WTC11 (cell line): ENCODE results near the gene FUT8. TPM values are rescaled to one million over a fixed set of nuclear protein-coding genes. Genes with fewer than 3 reads are reported as not detected.

Source experiments
- FOXP1 ChIP-seq: sonication (generic); formaldehyde crosslinking; IDR thresholded peaks from 2 replicates; pipeline ENCODE4 v1.8.0; 2022; ENCODE audit warnings: missing genetic modification reagents, mild to moderate bottlenecking, moderate library complexity, borderline replicate concordance
- GABPB1 ChIP-seq: sonication (generic); formaldehyde crosslinking; IDR thresholded peaks from 2 replicates; pipeline ENCODE4 v1.8.1; 2023; ENCODE audit warnings: mild to moderate bottlenecking, missing genetic modification reagents
- JUN ChIP-seq: sonication (generic); formaldehyde crosslinking; IDR thresholded peaks from 2 replicates; pipeline ENCODE4 v1.8.0; 2023; ENCODE audit warnings: mild to moderate bottlenecking, missing genetic modification reagents
- NFE2L1 ChIP-seq: sonication (generic); formaldehyde crosslinking; IDR thresholded peaks from 2 replicates; pipeline ENCODE4 v1.8.1; 2023; ENCODE audit warnings: missing genetic modification reagents
- SP1 ChIP-seq: sonication (generic); formaldehyde crosslinking; conservative IDR thresholded peaks from 2 replicates; pipeline ENCODE4 v1.8.1; 2022; ENCODE audit warnings: missing genetic modification reagents
- STAT6 ChIP-seq: sonication (generic); formaldehyde crosslinking; conservative IDR thresholded peaks from 2 replicates; pipeline ENCODE4 v1.8.1; 2023; ENCODE audit warnings: mild to moderate bottlenecking, low read depth, missing genetic modification reagents, moderate library complexity
- TEAD1 ChIP-seq: sonication (generic); formaldehyde crosslinking; IDR thresholded peaks from 2 replicates; pipeline ENCODE4 v1.8.0; 2022; ENCODE audit warnings: mild to moderate bottlenecking, missing genetic modification reagents
- TP53 ChIP-seq: sonication (generic); formaldehyde crosslinking; IDR thresholded peaks from 2 replicates; pipeline ENCODE4 v1.8.1; 2023; ENCODE audit warnings: mild to moderate bottlenecking, missing genetic modification reagents
- ZNF232 ChIP-seq: sonication (generic); formaldehyde crosslinking; IDR thresholded peaks from 2 replicates; pipeline ENCODE4 v1.8.0; 2022; ENCODE audit warnings: mild to moderate bottlenecking, missing genetic modification reagents
- total RNA-seq: library from RNA; stranded (reverse); gene quantifications from 3 replicates; pipeline ENCODE4 v1.2.3, GENCODE V29; 2021
- TF ChIP-seq, protein P1 (sequence below): fragments of 250-450 bp; sonication (Bioruptor Pico); IDR thresholded peaks from 2 replicates; pipeline ENCODE4 v1.9.0; 2021; ENCODE audit warnings: mild to moderate bottlenecking, borderline replicate concordance
- TF ChIP-seq, protein P2 (sequence below): sonication (generic); formaldehyde crosslinking; IDR thresholded peaks from 2 replicates; pipeline ENCODE4 v1.8.1; 2023; ENCODE audit warnings: mild to moderate bottlenecking, missing genetic modification reagents, moderate library complexity
- TF ChIP-seq, protein P3 (sequence below): sonication (generic); formaldehyde crosslinking; IDR thresholded peaks from 2 replicates; pipeline ENCODE4 v1.8.0; 2022; ENCODE audit warnings: mild to moderate bottlenecking, missing genetic modification reagents
- TF ChIP-seq, protein P4 (sequence below): sonication (generic); formaldehyde crosslinking; IDR thresholded peaks from 2 replicates; pipeline ENCODE4 v1.8.1; 2023; ENCODE audit warnings: mild to moderate bottlenecking, missing genetic modification reagents, borderline replicate concordance

Gene FUT8
- total RNA-seq, 1 experiment from 2014 or later = 37.9 TPM

GRCh38 chr14:65432361-65432948 is 19.9 kb downstream of the FUT8 start (continued):
- TF ChIP-seq, protein P1, sequence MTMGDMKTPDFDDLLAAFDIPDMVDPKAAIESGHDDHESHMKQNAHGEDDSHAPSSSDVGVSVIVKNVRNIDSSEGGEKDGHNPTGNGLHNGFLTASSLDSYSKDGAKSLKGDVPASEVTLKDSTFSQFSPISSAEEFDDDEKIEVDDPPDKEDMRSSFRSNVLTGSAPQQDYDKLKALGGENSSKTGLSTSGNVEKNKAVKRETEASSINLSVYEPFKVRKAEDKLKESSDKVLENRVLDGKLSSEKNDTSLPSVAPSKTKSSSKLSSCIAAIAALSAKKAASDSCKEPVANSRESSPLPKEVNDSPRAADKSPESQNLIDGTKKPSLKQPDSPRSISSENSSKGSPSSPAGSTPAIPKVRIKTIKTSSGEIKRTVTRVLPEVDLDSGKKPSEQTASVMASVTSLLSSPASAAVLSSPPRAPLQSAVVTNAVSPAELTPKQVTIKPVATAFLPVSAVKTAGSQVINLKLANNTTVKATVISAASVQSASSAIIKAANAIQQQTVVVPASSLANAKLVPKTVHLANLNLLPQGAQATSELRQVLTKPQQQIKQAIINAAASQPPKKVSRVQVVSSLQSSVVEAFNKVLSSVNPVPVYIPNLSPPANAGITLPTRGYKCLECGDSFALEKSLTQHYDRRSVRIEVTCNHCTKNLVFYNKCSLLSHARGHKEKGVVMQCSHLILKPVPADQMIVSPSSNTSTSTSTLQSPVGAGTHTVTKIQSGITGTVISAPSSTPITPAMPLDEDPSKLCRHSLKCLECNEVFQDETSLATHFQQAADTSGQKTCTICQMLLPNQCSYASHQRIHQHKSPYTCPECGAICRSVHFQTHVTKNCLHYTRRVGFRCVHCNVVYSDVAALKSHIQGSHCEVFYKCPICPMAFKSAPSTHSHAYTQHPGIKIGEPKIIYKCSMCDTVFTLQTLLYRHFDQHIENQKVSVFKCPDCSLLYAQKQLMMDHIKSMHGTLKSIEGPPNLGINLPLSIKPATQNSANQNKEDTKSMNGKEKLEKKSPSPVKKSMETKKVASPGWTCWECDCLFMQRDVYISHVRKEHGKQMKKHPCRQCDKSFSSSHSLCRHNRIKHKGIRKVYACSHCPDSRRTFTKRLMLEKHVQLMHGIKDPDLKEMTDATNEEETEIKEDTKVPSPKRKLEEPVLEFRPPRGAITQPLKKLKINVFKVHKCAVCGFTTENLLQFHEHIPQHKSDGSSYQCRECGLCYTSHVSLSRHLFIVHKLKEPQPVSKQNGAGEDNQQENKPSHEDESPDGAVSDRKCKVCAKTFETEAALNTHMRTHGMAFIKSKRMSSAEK (CRISPR knock-in tag) = no peak
- TF ChIP-seq STAT6 (CRISPR knock-in tag) (no peak), GABPB1 (CRISPR knock-in tag) (no peak), JUN (CRISPR knock-in tag) (no peak), SP1 (no peak), FOXP1 (CRISPR knock-in tag) (no peak), NFE2L1 (CRISPR knock-in tag) (no peak), TEAD1 (CRISPR knock-in tag) (no peak), TP53 (CRISPR knock-in tag) (no peak), ZNF232 (no peak)
- TF ChIP-seq, protein P2, sequence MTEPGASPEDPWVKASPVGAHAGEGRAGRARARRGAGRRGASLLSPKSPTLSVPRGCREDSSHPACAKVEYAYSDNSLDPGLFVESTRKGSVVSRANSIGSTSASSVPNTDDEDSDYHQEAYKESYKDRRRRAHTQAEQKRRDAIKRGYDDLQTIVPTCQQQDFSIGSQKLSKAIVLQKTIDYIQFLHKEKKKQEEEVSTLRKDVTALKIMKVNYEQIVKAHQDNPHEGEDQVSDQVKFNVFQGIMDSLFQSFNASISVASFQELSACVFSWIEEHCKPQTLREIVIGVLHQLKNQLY (CRISPR knock-in tag) = no peak
- TF ChIP-seq, protein P3, sequence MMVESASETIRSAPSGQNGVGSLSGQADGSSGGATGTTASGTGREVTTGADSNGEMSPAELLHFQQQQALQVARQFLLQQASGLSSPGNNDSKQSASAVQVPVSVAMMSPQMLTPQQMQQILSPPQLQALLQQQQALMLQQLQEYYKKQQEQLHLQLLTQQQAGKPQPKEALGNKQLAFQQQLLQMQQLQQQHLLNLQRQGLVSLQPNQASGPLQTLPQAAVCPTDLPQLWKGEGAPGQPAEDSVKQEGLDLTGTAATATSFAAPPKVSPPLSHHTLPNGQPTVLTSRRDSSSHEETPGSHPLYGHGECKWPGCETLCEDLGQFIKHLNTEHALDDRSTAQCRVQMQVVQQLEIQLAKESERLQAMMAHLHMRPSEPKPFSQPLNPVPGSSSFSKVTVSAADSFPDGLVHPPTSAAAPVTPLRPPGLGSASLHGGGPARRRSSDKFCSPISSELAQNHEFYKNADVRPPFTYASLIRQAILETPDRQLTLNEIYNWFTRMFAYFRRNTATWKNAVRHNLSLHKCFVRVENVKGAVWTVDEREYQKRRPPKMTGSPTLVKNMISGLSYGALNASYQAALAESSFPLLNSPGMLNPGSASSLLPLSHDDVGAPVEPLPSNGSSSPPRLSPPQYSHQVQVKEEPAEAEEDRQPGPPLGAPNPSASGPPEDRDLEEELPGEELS = no peak
- TF ChIP-seq, protein P4, sequence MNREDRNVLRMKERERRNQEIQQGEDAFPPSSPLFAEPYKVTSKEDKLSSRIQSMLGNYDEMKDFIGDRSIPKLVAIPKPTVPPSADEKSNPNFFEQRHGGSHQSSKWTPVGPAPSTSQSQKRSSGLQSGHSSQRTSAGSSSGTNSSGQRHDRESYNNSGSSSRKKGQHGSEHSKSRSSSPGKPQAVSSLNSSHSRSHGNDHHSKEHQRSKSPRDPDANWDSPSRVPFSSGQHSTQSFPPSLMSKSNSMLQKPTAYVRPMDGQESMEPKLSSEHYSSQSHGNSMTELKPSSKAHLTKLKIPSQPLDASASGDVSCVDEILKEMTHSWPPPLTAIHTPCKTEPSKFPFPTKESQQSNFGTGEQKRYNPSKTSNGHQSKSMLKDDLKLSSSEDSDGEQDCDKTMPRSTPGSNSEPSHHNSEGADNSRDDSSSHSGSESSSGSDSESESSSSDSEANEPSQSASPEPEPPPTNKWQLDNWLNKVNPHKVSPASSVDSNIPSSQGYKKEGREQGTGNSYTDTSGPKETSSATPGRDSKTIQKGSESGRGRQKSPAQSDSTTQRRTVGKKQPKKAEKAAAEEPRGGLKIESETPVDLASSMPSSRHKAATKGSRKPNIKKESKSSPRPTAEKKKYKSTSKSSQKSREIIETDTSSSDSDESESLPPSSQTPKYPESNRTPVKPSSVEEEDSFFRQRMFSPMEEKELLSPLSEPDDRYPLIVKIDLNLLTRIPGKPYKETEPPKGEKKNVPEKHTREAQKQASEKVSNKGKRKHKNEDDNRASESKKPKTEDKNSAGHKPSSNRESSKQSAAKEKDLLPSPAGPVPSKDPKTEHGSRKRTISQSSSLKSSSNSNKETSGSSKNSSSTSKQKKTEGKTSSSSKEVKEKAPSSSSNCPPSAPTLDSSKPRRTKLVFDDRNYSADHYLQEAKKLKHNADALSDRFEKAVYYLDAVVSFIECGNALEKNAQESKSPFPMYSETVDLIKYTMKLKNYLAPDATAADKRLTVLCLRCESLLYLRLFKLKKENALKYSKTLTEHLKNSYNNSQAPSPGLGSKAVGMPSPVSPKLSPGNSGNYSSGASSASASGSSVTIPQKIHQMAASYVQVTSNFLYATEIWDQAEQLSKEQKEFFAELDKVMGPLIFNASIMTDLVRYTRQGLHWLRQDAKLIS (CRISPR knock-in tag) = no peak
